Spleen (tissue), 11 donors: ENCODE data around the gene DIP2C. TPM values are rescaled to one million over a fixed set of nuclear protein-coding genes. Genes with fewer than 3 reads are reported as not detected.
"Not testable (repeated sequence)": the region's sequence is repeated elsewhere in the genome, so short reads cannot be mapped to it uniquely, and the experiment has no call there.

Experiments used
- DNase-seq: peaks from one replicate; pipeline ENCODE4 v3.0.0-alpha.2; 2020
- H3K27ac ChIP-seq, 8 donors: fragments of 200-600 bp; sonication (generic) in 7 of 8; 1 replicate in 4 of 8; 2 replicates in 4 of 8; pipeline versions ENCODE4 v1.5.0 to v1.8.0; 2016 to 2021; ENCODE audit warnings: inconsistent platforms in 4 of 8, mild to moderate bottlenecking in 4 of 8, moderate library complexity in 1 of 8
- H3K27me3 ChIP-seq, 7 donors: fragments of 200-600 bp; sonication (generic) in 6 of 7; replicated peaks in 1 of 7; 1 replicate in 4 of 7; 2 replicates in 3 of 7; pipeline versions ENCODE4 v1.5.0 to v1.8.0; 2016 to 2021; ENCODE audit warnings: inconsistent platforms in 3 of 7, mild to moderate bottlenecking in 1 of 7
- H3K36me3 ChIP-seq, 6 donors: fragments of 200-600 bp; sonication (generic) in 5 of 6; 1 replicate in 4 of 6; 2 replicates in 2 of 6; pipeline versions ENCODE4 v1.5.0 to v1.8.0; 2016 to 2021; ENCODE audit warnings: inconsistent platforms in 2 of 6
- H3K4me1 ChIP-seq, 6 donors: fragments of 200-600 bp; sonication (generic) in 5 of 6; 1 replicate in 3 of 6; 2 replicates in 3 of 6; pipeline versions ENCODE4 v1.5.0 to v1.8.0; 2016 to 2021; ENCODE audit warnings: inconsistent platforms in 3 of 6
- H3K4me3 ChIP-seq, 8 donors: fragments of 200-600 bp; sonication (generic) in 7 of 8; 1 replicate in 4 of 8; 2 replicates in 4 of 8; pipeline versions ENCODE4 v1.5.0 to v1.8.0; 2016 to 2021; ENCODE audit warnings: inconsistent platforms in 4 of 8, mild to moderate bottlenecking in 4 of 8, moderate library complexity in 2 of 8
- H3K9me3 ChIP-seq, 8 donors: fragments of 200-600 bp; sonication (generic) in 7 of 8; 1 replicate in 4 of 8; 2 replicates in 4 of 8; pipeline versions ENCODE4 v1.5.0 to v1.8.0; 2016 to 2021; ENCODE audit warnings: inconsistent platforms in 4 of 8
- POLR2A ChIP-seq, 3 donors: fragments of 450-650 bp; IDR thresholded peaks; one replicate each; pipeline ENCODE4 v1.5.1; 2017; ENCODE audit warnings: antibody characterized with exemption in 3 of 3, mild to moderate bottlenecking in 1 of 3
- POLR2AphosphoS5 ChIP-seq, 3 donors: sonication (generic); formaldehyde crosslinking; IDR thresholded peaks; one replicate each; pipeline ENCODE4 v1.5.1; 2017; ENCODE audit warnings: antibody characterized with exemption in 3 of 3
- WGBS, 5 donors: extraction: QIAGEN DNeasy Blood & Tissue Kit in 3 of 5; methylation state at CpG; one replicate each; pipeline versions ENCODE4 v1.1.5 to v1.1.7; 2013 to 2018; 5-methylcytosine and 5-hydroxymethylcytosine counted together
- intact Hi-C: fragments of 100-400 bp; cut with DNase I; formaldehyde crosslinking; loops from one replicate; pipeline ENCODE4 v1.15.0; 2023; ENCODE audit warnings: low total_unique reads
- polyA plus RNA-seq, 3 donors: library from polyadenylated mRNA; stranded (reverse); fragments of 200-250 nt; gene quantifications; one replicate each; pipeline ENCODE4 v1.2.1, GENCODE V29; 2013
- total RNA-seq, 7 donors: library from RNA; depleted of rRNA in 3 of 7; stranded (reverse); fragments of >200 nt in 3 of 7; fragmentation: NEBNext Ultra II Directional in 4 of 7; extraction: Animal tissue kit (Norgen Biotek cat#: 25700) in 4 of 7; gene quantifications; one replicate each; pipeline versions ENCODE4 v1.1.0 to v1.2.1, GENCODE V29; 2016 to 2021
- TF ChIP-seq, protein P1 (sequence below), 11 experiments: fragments of 200-600 bp in 7 of 11; fragments of 450-650 bp in 4 of 11; sonication (generic) in 4 of 11; IDR thresholded peaks in 8 of 11; conservative IDR thresholded peaks in 3 of 11; 1 replicate in 7 of 11; 2 replicates in 4 of 11; pipeline versions ENCODE4 v1.4.0 to v1.8.0; 2016 to 2021; ENCODE audit warnings: antibody characterized with exemption in 11 of 11, inconsistent platforms in 4 of 11, mild to moderate bottlenecking in 1 of 11
- donor health status: healthy with polysubstance abuse.
- donor health status: DM: no; HTN: no; CAD: no; lungs with moderate emphysema.
- donor health status: DM: no; HTN: no; CAD: no.
- donor health status: Bipolar disorder and iron deficiency.
- donor health status: healthy.
- donor health status: DM: no; HTN: no; CAD: no.
- donor health status: DM: yes; HTN: yes; CAD: no.

Gene DIP2C
- total and polyA plus RNA-seq, 10 donors: 2.2 to 13.1 (median 9.0) TPM

DNA sequence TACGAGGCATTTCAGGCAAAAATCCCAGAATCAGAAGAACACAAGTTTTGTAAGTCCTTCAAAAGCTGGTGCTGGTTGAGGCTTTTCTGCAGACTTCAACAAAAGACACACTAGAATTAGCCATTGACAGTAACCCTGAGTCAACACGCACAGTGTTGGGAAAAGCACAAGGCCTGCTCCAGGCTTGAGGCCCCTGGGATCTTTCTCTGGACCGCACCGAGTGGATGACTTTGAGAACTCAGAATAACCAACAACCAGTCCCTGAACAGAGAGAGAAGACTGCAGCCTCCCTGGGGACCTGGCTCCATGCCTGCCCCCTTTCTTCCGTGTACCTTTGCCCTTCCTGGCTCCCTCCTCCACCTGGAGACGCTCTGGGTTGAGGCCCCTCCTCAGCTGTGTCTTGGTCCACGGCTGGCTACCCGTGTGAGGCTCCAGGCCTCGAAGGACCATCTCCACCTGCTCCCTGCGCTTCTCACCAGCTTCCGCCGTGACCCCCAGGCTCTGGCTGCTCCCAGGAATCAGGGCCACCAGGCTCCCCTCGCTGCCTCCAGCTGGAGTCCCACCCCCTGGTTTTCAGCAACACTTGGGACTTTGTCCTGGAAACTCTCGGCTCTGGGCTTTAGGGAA lies 28.4 kb downstream of the DIP2C start:
- WGBS, 5 donors: 87 to 93% (median 90%) methylated on average over 14 of the region's 14 CpGs
- no peak for DNase-seq
- Histone ChIP-seq H3K4me3 (no peak overlapping the region), H3K36me3 (no peaks in the 10 kb centered on the region), H3K4me1 (peaks cover 0 to 10% (median 4%) of the 10 kb centered on the region in 6 donors), H3K27ac (no peak overlapping the region), H3K9me3 (no peaks in the 10 kb centered on the region), H3K27me3 (no peaks in the 10 kb centered on the region)
- intact Hi-C loops: no loop called here
- TF ChIP-seq, protein P1, sequence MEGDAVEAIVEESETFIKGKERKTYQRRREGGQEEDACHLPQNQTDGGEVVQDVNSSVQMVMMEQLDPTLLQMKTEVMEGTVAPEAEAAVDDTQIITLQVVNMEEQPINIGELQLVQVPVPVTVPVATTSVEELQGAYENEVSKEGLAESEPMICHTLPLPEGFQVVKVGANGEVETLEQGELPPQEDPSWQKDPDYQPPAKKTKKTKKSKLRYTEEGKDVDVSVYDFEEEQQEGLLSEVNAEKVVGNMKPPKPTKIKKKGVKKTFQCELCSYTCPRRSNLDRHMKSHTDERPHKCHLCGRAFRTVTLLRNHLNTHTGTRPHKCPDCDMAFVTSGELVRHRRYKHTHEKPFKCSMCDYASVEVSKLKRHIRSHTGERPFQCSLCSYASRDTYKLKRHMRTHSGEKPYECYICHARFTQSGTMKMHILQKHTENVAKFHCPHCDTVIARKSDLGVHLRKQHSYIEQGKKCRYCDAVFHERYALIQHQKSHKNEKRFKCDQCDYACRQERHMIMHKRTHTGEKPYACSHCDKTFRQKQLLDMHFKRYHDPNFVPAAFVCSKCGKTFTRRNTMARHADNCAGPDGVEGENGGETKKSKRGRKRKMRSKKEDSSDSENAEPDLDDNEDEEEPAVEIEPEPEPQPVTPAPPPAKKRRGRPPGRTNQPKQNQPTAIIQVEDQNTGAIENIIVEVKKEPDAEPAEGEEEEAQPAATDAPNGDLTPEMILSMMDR (IDR thresholded peaks at IDR 0.05 in 8 of 11, conservative IDR thresholded peaks at IDR 0.05 in 3 of 11): no peak
- TF ChIP-seq POLR2A (IDR thresholded peaks at IDR 0.05): no peak

DNA sequence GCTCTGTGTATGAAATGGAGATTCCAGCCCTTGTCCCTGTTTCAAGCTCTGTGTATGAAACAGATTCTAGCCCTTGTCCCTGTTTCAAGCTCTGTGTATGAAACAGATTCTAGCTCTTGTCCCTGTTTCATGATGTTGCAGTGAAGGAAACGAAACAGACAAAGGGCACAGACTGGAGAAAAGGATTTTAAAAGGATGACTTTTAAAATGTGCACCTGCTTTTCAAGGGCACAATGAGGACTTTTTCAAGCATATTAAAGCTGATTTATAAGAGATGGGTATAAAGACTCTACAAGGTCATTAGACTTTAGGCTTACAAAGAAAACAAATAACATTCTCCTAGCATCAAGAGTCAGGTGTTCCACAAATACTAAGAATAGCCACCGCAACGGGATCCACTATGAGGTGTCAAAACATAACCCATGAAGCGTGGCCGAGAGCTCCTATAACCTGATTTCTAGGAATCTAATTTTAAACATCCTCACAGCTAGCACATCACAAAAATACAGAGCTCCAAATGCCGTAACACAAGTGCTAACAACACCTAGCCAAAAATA lies 29.0 kb downstream of the DIP2C start:
- peaks cover 0 to 10% (median 4%) of the 10 kb centered on the region in 6 donors for H3K4me1 ChIP-seq
- no peaks in the 10 kb centered on the region for H3K27me3 ChIP-seq
- no peak for DNase-seq
- no peaks in the 10 kb centered on the region for H3K36me3 ChIP-seq
- H3K9me3 ChIP-seq: no peaks in the 10 kb centered on the region
- TF ChIP-seq POLR2A (IDR thresholded peaks at IDR 0.05) (no peak), POLR2AphosphoS5 (IDR thresholded peaks at IDR 0.05) (no peak)
- TF ChIP-seq, protein P1 (IDR thresholded peaks at IDR 0.05 in 8 of 11, conservative IDR thresholded peaks at IDR 0.05 in 3 of 11): no peak
- H3K4me3 ChIP-seq: no peak overlapping the region
- peak overlapping the region in 1 of 8 donors; percentile 40 for H3K27ac ChIP-seq
- intact Hi-C loops: no loop called here
- 75 to 92% (median 83%) methylated on average over 6 of the region's 6 CpGs for WGBS, 5 donors

DNA sequence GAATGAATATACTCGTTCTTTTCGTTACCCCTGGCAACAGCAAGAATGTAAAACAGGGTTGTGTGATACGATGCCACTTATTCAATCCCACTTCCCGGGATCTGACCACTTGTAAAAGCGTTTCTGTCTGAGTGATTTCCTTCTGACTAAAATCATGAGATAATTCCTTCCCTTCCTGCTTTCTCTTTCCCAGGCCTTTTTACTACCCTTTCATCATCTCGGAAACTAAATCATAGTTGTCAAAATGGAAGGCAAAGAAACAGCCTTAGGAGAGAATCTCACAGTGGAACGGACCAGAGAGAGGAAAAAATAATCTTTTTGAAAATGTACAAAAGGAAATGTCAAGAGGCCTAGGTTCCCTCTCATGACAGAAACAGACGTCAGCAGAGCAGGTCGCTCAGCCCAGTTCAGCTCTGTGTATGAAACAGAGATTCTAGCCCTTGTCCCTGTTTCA lies 29.8 kb downstream of the DIP2C start:
- Histone ChIP-seq H3K36me3 (no peaks in the 10 kb centered on the region), H3K27ac (peak overlapping the region in 3 of 8 donors; percentile 2 to 40 (median 12)), H3K9me3 (no peaks in the 10 kb centered on the region), H3K27me3 (no peaks in the 10 kb centered on the region), H3K4me3 (no peak overlapping the region), H3K4me1 (peaks cover 0 to 10% (median 5%) of the 10 kb centered on the region in 6 donors)
- no peak for DNase-seq
- TF ChIP-seq POLR2A (IDR thresholded peaks at IDR 0.05): no peak
- no peak for TF ChIP-seq POLR2AphosphoS5 (IDR thresholded peaks at IDR 0.05)
- TF ChIP-seq, protein P1 (IDR thresholded peaks at IDR 0.05 in 8 of 11, conservative IDR thresholded peaks at IDR 0.05 in 3 of 11): no peak
- 15 to 28% (median 17%) methylated on average over 9 of the region's 9 CpGs for WGBS, 5 donors
- intact Hi-C loops: no loop called here

DNA sequence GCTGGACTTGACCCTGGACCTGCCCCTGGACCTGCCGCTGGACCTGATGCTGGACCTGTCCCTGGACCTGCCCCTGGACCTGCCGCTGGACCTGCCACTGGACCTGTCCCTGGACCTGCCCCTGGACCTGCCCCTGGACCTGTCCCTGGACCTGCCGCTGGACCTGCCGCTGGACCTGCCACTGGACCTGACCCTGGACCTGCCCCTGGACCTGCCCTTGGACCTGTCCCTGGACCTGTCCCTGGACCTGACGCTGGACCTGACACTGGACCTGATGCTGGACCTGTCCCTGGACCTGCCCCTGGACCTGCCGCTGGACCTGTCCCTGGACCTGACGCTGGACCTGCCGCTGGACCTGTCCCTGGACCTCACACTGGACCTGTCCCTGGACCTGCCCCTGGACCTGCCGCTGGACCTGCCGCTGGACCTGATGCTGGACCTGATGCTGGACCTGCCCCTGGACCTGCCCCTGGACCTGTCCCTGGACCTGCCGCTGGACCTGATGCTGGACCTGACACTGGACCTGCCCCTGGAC lies 31.6 kb downstream of the DIP2C start:
- H3K9me3 ChIP-seq, DNase-seq, H3K4me1 ChIP-seq, H3K27me3 ChIP-seq, intact Hi-C loops, H3K36me3 ChIP-seq, H3K27ac ChIP-seq, H3K4me3 ChIP-seq: not testable (repeated sequence)
- 93 to 98% (median 96%) methylated on average over 6 to 10 of the region's 11 CpGs for WGBS, 5 donors
